HG03378 (cell line): ENCODE results near the gene PFKFB4.
"Not testable (repeated sequence)": the region's sequence is repeated elsewhere in the genome, so short reads cannot be mapped to it uniquely, and the experiment has no call there.

ENCODE experiments used
- ATAC-seq: cut with Tn5 transposase; IDR thresholded peaks from one replicate; pipeline ENCODE4 v1.9.1; 2021; ENCODE audit warnings: mild to moderate bottlenecking, moderate library complexity; ENCODE audit not compliant: unreplicated experiment

The PFKFB4 gene

DNA sequence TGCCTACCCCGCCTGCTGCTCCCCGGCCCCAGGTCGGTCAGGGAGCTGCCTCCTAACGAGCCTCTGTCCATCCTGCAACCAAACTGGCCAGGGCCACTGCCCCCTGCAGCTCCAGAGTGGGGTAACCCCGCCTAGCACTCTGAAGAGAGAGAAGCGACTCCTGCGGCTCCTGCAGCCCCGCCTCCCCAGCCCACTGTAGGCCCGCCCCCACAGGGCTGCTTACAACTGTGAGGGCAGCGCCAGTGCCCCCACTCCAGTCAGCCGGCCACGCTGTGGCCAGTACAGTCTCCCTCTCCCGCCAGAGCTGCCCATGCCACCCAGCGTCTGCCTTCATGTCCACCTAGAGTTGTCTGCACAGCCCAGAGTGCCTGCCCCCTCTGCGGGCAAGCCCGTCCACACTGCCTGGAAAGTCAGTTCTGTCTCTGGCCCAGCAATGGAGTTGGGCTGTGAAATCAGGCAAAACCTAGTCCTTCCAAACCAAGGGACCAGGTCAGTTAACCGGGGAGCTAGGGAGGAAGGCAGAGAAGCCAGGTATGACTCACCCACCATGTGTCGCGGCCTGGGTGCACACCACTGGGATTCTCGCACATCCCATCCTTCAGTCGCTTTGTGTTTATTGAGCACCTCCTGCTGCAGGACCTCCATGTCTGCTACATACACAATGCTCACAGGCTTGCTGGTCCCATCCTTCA lies 4.6 kb upstream of the PFKFB4 start:
- ATAC-seq: no peak

DNA sequence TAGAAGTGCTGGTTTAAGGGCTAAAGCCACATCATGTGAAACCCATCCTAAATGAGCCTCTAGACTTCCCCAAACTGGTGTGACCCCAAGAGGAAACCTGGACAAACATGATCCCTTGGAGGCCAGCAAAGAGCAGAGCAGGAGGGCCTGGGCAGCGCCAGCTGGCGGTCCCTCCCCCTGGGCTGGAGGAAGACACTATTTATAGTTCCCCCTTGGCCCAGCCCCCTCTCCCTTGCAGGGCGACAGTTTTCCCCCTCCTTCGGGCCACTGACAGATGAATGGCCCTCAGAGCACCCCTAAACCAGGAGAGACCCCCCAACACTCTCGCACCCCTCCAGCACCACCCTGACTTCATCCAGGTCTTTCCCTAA lies 4.0 kb upstream of the PFKFB4 start:
- ATAC-seq: no peak

DNA sequence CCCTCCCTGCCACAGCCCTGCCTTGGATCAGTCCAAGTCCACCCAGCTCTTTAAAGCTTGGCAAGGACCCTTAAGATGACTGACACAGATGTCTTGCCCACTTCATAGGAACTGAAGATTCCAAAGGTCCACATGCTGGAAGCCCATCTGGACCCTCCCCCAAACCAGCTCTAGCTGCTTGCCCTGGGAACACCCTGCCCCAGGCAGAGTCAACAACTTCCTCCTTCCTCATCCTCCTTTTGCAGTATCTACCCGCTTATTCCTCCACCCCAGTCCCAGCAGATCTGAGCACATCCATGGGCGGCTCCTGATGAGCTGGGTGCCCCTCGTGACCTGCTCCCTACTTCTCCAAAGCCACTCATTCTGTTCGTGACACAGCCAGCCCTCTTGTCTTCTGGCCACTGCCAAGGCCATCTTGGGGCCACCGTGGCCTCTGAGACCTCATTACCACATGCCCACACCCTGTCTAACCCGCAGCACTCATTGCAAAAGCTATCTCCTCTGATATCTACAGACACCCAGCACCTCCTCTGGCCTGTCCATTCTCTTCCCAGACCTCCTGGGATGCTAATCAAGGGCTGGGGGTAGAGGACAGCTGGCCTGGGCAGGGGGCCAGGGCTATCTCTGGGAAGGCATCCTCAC lies 2.0 kb upstream of the PFKFB4 start:
- no peak for ATAC-seq

DNA sequence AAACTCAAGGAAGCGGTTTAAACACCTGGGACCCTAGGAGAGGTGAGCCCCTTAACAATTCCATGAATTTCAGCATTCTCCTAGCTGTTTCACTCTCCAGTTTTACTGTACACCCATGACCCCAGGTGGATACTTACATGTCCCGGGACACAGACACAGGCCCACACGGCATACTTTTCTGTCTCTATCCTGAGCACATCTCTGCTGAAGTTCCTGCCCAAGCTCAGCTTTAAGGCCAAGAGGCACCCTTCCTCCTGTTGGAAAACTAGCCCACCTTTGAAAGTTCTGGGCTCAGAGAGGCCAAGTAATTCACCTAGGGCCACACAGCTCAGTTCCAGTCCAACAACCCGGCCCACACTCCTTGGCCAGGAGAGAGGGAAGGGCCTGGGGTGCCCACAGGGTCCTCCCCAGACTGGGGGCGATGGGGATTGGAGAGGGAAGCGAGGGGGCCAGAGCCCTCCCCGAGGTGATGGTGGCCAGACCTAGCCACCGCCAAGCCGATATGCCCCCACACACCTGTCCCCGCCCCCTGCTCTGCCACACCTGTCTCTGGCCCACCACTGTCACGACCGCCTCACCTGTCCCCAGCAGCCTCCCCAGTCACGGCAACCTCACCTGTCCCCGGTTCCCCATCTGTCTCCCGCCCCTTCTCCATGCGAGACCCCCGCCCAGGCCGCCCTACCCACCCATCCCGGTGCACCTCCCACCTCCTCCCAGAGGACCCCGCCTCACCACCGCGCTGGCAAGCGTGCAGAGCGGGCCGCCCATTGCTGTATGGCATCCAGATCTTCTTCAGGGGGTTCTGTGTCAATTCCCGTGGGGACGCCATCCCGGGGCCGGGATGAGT lies 431 bp downstream of the PFKFB4 start:
- no peak for ATAC-seq

GRCh38 chr3:48555231-48555948 lies 1.2 kb downstream of the PFKFB4 start:
- ATAC-seq: no peak

DNA sequence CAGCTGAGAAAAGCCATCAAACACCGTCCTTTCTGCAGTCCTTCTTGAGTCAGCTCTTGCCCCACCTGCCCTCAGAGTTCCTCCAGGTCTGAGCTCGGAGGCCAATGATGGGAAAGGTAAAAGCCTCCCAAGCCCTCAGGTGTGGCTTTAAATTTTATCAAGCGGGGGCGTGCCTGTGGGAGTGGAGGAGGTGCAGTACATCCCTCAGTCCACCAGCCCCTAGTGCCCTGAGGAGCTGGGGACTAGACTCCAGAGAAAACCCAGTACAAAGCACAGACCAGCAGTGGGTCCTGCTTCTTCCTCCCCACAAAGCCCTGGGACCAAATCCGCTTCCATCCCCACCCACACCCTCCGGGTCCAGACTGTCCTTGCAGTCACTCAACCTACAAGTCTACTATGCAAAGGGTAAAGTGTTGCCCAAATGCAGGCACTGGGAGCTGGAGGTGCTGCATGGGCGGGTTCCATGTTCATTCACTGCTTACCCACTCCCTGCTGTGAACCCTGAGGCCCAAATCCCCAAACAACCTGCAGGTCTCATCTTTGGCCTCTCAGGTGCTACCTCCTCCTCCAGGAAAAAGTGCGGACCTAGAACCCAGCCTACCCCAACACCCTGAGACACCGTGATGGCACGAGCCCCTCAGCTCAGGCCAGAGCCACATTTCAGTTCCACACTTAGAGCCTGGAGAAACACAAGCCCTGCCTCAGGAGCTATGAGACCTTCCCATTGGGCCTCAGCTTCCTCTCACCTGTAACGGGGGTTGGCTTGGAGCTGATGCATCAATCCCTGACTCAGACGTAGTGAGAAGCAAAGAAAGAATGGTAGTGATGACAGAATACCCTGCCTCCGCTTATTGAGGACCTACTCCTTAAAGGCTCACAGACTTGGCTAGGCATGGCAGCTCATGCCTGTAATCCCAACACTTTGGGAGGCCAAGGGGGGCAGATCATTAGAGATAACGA lies 2.4 kb downstream of the PFKFB4 start:
- ATAC-seq: no peak

GRCh38 chr3:48553361-48553760 lies 3.2 kb downstream of the PFKFB4 start:
- ATAC-seq: no peak

DNA sequence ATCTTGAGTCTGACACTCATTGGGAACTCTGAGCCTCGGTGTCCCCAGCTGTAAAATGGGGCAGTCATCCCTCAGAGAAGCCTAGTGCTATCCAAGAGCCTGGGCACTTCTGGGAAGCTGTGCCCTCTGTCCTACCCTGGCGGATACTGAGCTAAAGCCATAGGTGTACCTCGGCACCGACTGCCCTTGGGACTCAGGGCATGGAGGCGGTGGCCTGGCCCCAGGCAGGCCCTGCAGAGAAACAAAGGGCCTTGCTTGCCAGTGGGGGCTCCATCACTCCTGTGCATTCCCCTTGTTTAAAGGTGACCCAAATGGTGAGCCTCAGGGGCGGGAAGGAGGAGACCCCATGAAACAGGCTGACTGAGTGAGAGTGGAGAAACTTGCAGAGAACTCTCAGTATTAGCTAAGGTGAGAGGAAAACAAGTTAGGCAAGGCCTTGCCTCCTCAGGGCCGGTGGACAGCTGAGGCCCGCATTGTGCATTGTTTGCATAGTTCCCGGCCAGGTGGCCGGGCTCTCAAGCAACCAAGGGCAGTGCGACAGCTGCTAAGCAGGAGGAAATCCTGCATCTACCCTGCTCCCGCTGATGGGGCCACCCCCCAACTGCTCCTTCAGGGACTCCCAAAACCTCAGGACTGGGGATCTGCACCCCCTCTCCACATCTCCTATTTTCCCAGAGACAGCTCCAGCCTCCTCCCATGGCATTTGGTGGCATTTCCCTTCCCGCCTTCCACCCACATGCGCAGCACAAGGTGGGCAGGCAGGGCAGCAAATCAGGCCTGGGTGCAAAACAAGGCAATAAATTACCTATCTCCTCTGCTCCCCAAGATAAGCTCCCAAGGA lies 4.3 kb downstream of the PFKFB4 start:
- ATAC-seq: no peak

DNA sequence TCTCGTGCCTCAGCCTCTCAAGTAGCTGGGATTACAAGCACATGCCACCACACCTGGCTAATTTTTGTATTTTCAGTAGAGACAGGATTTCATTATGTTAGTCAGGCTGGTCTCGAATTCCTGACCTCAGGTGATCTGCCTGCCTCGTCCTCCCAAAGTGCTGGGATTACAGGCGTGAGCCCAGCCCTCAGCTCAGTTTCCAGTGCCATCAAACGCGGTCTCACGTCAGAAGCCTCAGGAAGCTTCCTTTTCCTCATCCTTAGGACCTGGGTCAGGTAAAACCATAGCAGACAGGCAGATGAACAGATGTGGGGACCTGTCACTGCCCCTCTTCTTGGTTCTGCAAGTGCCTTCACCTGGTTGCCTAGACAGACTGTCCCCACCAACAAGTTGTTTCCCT lies 5.0 kb downstream of the PFKFB4 start:
- ATAC-seq: not testable (repeated sequence)

DNA sequence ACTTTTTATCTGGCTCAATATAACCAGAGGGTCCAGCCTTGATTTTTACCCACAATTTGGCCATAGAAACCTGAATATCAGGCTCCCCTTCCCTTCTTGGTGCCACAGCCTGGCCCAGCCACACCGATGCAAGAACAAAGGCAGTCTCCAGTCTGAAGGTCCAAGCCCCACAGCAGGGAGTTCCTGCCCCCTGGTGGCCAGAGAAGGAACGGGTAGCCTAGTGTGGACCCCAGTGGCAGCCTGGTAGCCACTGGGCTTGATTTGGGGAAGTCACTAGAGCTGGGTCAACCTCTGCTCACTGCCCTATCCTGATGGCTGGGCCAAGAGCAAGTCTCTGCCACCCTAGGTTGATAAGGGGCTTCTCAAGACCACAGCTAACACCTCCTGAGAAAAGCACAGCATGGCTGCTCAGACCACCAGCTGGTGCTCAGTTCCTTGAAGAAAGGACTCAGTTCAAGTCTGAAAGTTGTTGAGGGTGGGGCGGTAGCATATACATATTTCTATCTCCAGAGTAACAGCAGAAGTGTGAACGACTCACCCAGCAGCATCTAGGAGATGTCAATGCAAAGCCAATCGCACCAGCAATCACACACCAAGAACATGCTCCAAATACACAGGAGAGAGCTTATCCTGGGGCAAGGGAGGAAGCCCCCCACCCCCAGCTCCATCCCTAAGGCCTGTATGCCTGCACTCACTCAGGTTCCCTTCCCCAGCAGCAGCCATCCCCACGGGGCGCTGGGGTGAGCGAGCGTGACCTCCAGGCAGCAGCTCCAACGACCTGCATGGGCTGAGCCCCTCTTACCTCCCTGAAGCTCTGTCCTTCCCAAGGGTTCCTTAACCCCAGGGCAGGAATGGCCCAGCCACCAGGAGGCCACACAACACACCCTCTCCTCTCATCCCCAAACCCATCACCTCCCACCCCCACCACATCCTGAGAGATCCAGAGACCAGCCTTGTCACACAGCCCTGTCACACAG lies 7.6 kb downstream of the PFKFB4 start:
- ATAC-seq: no peak

DNA sequence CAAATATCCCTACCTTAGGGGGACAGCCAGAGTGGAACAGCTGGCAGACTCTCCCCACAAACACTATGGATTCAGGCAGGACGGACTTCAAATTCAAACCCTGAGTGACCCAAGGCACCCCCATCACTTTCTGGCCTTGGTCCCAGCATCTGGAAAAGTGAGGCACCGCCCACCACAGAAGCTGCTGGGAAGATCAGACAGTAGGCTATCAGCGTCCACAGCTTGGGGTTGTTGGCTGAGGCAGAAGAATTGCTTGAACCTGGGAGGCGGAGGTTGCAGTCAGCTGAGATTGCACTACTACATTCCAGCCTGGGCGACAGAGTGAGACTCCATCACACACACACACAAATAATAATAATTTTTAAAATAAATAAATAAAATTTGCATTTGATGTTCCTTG lies 8.5 kb downstream of the PFKFB4 start:
- ATAC-seq: no peak

GRCh38 chr3:48546203-48546829 lies 10.3 kb downstream of the PFKFB4 start:
- no peak for ATAC-seq

DNA sequence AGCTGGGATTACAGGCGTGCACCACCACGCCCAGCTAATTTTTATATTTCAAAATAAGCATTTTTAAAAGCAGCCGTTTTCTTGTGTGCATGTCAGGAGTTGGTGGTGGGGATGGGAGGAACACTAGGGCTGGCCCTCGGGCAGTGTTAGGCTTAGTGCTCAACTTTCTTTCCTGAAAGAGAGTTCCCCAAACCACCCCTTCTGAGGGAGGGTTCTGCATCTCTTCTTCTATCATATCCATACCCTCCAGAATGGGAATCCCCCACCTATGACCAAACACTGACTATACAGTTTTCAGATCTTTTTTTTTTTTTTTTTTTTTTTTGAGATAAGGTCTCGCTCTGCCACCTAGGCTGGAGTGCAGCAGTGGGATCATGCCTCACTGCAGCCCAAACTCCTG lies 12.5 kb downstream of the PFKFB4 start:
- no peak for ATAC-seq

- no peak for ATAC-seq
Observed at GRCh38 chr3:48543271-48543866, 13.2 kb downstream of the PFKFB4 start.

- ATAC-seq: no peak
Observed at GRCh38 chr3:48538451-48538850, 18.2 kb downstream of the PFKFB4 start.

GRCh38 chr3:48536785-48537184 lies 19.8 kb downstream of the PFKFB4 start:
- ATAC-seq: no peak

DNA sequence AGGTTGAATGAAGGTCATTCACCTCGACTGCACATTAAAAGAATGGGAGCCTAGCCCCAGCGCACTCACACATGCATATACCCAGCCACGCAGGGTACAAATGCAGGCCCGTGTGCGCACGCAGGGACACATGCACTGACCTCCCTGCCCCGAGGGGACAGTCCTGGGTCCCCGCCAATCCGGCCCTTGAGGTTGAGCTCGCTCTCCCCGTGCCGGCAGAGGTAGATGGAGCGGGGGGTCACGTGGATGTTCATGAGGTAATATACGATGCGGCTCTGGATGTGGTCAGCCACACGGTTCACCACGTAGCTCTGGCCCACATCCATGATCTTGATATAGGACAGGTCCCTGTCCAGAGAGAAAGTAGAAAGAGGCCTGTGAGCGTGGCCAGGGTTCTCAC lies 20.5 kb downstream of the PFKFB4 start:
- ATAC-seq: no peak
